Measurements from ENCODE around the gene F13B. TPM values are rescaled to one million over a fixed set of nuclear protein-coding genes. Genes with fewer than 3 reads are reported as not detected.

Gene F13B
- total RNA-seq, 2 experiments from 2014 or later: not detected

DNA sequence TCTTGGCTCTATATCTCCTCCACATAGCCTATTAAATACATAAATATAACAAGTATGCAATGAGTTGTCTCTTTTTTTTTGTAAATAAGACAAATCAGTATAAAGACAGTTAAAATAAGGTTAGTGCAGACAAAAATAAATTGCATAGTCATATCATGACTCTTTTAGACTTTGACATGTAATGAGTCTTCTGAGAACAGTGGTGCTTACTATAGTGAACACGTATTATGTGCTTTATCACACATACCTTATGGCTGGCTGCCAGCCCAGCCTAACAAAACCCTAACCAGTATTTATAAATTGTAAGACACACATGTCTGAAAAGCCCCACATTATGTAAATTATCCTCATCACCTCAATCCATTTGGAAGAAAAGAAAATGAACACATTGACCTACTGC, 29.1 kb upstream of the F13B start:
- ChIA-PET CTCF (ENCODE audit: unreplicated experiment) (no interaction called here), POLR2A (interaction anchor here (0.5 to 0.9 kb wide), 2 partner anchors 22 to 53 kb away, joined by 3 to 4 read pairs; no protein-coding TSS in a partner anchor)
- no peaks in the 10 kb centered on the region for H3K79me2 ChIP-seq (ENCODE audit: insufficient read depth, low read depth, low read length)

DNA sequence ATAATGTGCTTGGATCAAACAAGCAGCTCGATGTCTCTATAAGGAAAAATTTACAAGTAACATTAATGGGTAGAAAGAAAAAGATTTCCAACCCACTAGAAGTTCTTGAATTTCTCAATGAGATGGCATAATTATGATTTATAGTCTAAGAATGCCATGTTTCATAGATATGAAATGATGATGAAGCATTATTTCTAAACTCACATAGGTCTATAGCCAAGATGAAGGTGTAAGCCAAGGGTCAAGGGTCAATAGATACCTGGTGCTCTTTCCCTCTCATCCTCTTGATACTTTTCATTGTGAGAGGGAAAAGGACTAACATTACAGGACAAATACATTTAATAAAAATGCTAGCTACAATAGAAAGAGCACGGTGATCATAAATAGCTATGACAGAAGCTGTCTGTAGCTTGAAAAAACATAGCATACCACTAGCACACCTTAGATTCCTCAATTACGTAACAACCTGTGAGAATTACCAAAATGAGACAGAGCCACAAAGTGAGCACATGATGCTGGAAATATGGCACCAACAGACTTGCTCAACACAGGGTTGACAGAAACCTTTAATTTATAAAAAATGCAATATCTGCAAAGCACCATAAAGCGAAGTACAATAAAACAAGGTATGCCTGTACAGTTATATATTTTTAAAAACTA, 26.3 kb upstream of the F13B start:
- no peaks in the 10 kb centered on the region for H3K9me3 ChIP-seq (ENCODE audit: low read length)
- BruUV-seq (replicated peaks): no TSS peak
- POLR2A ChIA-PET: interaction anchor here (0.6 to 1.1 kb wide), 4 partner anchors 9 to 55 kb away, joined by 3 to 7 read pairs (median 4); no protein-coding TSS in a partner anchor

More for the DNA sequence above, 29.1 kb upstream of the F13B start:
- Histone ChIP-seq H3K9me3 (ENCODE audit: low read length) (no peaks in the 10 kb centered on the region), H4K20me1 (ENCODE audit: insufficient read depth, low read length) (0 out of 2 replicates have a peak, but pooled peaks cover 7% of the 10 kb centered on the region), H3K4me1 (ENCODE audit: insufficient read depth, low read length, poor library complexity, severe bottlenecking) (no peaks in the 10 kb centered on the region), H3K9me2 (ENCODE audit: insufficient read depth, low read length) (no peaks in the 10 kb centered on the region), H3K4me3 (ENCODE audit: low read depth, low read length, poor library complexity, severe bottlenecking) (no peak overlapping the region), H2AFZ (ENCODE audit: low read length) (no peak overlapping the region), H3K4me2 (ENCODE audit: low read length) (no peak overlapping the region), H3K36me3 (ENCODE audit: insufficient read depth, low read length) (peaks cover 72% of the 10 kb centered on the region), H3K27ac (ENCODE audit: low read depth, low read length, poor library complexity, severe bottlenecking) (no peak overlapping the region)
- DNase-seq (ENCODE audit: low spot score): no peak
- intact Hi-C loops (cut with micrococcal nuclease; ENCODE audit: unreplicated experiment): no loop called here
- TF ChIP-seq EZH2phosphoT487 (IDR thresholded peaks at IDR 0.05; ENCODE audit: borderline replicate concordance, low read depth, low read length): no peak
- TF ChIP-seq, protein P1, sequence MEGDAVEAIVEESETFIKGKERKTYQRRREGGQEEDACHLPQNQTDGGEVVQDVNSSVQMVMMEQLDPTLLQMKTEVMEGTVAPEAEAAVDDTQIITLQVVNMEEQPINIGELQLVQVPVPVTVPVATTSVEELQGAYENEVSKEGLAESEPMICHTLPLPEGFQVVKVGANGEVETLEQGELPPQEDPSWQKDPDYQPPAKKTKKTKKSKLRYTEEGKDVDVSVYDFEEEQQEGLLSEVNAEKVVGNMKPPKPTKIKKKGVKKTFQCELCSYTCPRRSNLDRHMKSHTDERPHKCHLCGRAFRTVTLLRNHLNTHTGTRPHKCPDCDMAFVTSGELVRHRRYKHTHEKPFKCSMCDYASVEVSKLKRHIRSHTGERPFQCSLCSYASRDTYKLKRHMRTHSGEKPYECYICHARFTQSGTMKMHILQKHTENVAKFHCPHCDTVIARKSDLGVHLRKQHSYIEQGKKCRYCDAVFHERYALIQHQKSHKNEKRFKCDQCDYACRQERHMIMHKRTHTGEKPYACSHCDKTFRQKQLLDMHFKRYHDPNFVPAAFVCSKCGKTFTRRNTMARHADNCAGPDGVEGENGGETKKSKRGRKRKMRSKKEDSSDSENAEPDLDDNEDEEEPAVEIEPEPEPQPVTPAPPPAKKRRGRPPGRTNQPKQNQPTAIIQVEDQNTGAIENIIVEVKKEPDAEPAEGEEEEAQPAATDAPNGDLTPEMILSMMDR (conservative IDR thresholded peaks at IDR 0.05; ENCODE audit: low read length): no peak
- no TSS peak for BruUV-seq (replicated peaks)

More for the DNA sequence above, 26.3 kb upstream of the F13B start:
- H4K20me1 ChIP-seq (ENCODE audit: insufficient read depth, low read length): no peaks in the 10 kb centered on the region
- no peak overlapping the region for H3K4me2 ChIP-seq (ENCODE audit: low read length)
- no peak for DNase-seq (ENCODE audit: low spot score)
- H2AFZ ChIP-seq (ENCODE audit: low read length): no peak overlapping the region
- TF ChIP-seq EZH2phosphoT487 (IDR thresholded peaks at IDR 0.05; ENCODE audit: borderline replicate concordance, low read depth, low read length): no peak
- TF ChIP-seq, protein P1 (conservative IDR thresholded peaks at IDR 0.05; ENCODE audit: low read length): no peak
- H3K9me2 ChIP-seq (ENCODE audit: insufficient read depth, low read length): no peaks in the 10 kb centered on the region
- no peaks in the 10 kb centered on the region for H3K79me2 ChIP-seq (ENCODE audit: insufficient read depth, low read depth, low read length)
- H3K27ac ChIP-seq (ENCODE audit: low read depth, low read length, poor library complexity, severe bottlenecking): no peak overlapping the region
- peaks cover 81% of the 10 kb centered on the region for H3K36me3 ChIP-seq (ENCODE audit: insufficient read depth, low read length)
- no peak overlapping the region for H3K4me3 ChIP-seq (ENCODE audit: low read depth, low read length, poor library complexity, severe bottlenecking)
- no peaks in the 10 kb centered on the region for H3K4me1 ChIP-seq (ENCODE audit: insufficient read depth, low read length, poor library complexity, severe bottlenecking)
- CTCF ChIA-PET (ENCODE audit: unreplicated experiment): no interaction called here
- intact Hi-C loops (cut with micrococcal nuclease; ENCODE audit: unreplicated experiment): no loop called here

All from OCI-LY7 (cell line).